WI38 (cell line): Measurements from ENCODE around the gene TBRG1.

Experiments used
- H3K4me3 ChIP-seq: 2 replicates; pipeline ENCODE4 v1.5.1; 2011; ENCODE audit warnings: low read depth, mild to moderate bottlenecking, control low read depth, low read length
- TF ChIP-seq, protein P1 (sequence below): IDR thresholded peaks from 2 replicates; pipeline ENCODE4 v1.5.1; 2012; ENCODE audit warnings: low read depth, mild to moderate bottlenecking, control low read depth, low read length

TBRG1 gene

DNA sequence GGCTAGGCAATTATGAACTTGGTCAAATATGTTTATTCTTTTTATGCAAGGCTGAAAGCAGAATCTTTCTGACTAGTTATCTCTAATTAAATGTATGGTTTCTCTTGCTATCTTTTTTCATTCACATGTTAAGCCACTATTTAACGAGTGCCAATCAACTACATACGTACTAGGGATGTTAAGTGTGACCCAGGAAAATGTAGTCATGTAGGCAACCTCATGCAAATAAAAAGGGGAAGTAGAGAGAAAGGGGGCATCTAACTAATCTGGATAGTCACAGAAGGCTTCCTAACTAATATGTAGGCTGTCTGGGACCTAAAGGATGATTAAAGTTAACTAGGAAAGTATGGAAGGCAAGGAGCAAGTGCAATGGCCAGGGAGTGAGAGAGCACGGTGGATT lies 23.5 kb downstream of the TBRG1 start:
- TF ChIP-seq, protein P1, sequence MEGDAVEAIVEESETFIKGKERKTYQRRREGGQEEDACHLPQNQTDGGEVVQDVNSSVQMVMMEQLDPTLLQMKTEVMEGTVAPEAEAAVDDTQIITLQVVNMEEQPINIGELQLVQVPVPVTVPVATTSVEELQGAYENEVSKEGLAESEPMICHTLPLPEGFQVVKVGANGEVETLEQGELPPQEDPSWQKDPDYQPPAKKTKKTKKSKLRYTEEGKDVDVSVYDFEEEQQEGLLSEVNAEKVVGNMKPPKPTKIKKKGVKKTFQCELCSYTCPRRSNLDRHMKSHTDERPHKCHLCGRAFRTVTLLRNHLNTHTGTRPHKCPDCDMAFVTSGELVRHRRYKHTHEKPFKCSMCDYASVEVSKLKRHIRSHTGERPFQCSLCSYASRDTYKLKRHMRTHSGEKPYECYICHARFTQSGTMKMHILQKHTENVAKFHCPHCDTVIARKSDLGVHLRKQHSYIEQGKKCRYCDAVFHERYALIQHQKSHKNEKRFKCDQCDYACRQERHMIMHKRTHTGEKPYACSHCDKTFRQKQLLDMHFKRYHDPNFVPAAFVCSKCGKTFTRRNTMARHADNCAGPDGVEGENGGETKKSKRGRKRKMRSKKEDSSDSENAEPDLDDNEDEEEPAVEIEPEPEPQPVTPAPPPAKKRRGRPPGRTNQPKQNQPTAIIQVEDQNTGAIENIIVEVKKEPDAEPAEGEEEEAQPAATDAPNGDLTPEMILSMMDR, result no peak
- H3K4me3 ChIP-seq, result no peak overlapping the region

DNA sequence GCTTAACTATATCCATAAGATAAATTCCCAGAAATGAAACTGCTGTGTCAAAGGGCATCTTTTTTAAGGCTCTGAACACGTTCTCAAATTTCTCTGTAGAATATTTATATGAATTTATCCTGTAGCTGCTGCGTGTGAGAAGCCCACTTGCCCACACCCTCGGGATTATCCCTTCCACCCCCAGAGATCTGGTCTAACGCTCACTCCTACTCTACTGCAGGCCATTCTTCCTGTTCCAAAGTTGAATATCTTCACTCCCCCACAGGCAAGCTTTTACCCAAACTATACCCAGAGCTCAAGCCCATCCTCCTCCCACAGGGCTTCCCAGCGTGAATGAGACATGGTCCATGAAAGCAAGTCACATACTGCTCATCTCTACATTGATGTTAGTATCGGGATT lies 25.9 kb downstream of the TBRG1 start:
- no peak overlapping the region for H3K4me3 ChIP-seq
- TF ChIP-seq, protein P1, result no peak

DNA sequence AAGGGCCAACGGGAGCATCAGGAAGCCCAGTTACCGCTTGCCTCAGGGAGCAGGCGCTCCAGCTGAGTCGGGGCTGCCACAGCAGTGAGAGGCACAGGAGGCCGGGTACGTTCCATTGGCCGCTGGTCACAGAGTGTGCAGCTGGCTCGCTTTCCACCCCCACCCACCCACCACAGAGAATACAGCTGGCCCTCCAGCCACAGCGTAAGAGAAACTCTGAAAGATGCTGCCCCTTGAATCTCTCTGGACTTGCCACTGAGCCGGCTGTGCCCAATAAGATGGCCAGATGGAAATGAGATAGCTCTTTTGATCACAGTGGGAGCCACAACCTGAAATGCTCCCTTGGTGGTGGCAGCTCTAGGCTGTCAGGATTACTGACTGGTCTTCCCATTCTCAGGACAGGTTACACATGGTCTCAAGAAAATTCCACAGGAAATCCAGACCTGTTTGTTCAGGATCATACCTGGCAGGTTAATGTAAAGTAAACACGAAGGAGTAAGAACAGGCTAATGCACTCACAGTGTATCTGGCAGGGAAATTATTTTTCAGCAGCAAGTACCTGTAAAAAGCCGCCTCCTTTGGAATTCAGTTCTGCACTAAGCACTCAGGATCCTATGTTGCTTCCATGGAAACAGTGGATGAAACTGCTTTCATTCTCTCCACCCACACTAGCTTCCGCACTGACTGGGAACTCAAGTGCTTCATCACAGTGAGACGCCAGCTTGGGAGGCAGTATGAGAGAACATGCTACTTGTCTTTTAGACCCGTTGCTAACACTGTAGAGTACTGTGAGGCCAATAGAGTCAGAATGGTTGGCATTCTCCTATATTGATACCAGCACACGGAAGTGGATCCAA lies 34.3 kb downstream of the TBRG1 start:
- no peak overlapping the region for H3K4me3 ChIP-seq
- TF ChIP-seq, protein P1, result no peak

DNA sequence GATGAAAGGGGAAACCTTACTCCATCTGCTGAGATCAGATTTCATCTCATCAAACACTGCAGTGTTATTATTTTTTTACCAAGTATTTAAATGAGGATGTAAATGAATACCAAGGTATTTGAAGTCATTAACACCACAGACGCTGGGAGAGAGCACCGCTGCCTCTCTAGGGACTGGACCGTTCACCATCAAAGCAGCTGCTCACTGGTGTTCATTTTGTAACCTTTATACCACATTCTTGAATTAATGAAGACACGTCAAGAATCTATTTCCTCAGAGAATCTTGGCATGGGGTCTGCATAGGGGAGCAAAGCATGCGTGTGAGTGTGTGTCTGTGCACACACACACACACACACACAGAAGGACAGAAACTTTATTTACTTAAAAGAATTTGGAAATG lies 35.2 kb downstream of the TBRG1 start:
- TF ChIP-seq, protein P1, result no peak
- no peak overlapping the region for H3K4me3 ChIP-seq

DNA sequence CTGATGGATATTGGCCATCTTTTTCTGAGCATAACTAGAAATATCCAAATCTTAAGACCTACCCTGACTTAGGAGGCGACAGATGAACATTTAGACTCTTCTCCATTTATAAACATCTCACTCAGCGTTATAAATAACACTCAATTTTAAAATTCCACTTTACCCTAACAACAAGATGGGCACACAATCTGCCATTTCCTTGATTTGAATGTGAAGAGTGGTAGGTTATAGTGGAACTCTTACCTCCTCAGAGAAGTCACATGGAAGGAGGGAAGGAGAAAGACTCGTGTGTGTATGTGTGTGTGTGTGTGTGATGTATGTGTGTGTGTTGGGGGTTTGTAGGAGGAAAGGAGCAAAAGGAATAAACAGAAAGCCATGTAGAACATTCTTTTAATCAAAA lies 35.8 kb downstream of the TBRG1 start:
- no peak overlapping the region for H3K4me3 ChIP-seq
- TF ChIP-seq, protein P1, result no peak

DNA sequence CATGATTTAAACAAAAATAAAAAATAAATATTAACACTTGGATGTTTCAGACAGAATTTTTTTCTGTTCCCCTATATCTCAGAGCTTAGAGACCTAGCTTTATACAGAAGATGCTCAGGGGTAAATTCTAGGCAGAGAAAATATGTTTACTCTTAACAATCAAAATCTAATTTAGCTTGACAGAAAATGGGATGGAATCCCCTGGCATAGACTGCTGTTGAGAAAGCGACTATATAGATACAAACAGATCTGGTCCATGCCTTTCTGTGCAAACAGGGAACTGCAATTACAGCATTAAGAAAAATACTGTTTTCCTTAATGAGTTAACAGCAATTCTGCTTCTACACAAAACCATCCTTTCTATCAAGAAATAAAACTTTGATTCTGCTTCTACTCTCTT lies 36.3 kb downstream of the TBRG1 start:
- TF ChIP-seq, protein P1, result no peak
- H3K4me3 ChIP-seq, result no peak overlapping the region

DNA sequence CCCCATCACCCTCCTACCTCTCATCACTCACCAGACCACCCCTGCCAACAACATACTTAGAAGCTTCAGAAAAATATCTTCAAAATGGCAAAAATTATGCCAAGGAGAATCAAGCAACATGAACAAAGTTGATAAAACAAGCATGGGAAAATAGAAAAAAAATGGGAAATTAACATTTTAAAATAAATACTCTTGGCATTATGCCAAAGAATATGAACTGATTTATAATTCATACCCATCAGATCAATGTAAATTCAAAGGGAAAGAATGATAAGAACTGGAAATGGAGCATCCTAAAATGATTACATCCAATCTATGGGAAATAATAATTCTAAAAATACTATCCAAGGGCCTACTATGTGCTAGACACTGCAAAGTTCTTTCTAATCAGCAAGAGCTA lies 38.9 kb downstream of the TBRG1 start:
- TF ChIP-seq, protein P1, result no peak
- H3K4me3 ChIP-seq, result no peak overlapping the region
